ENCODE results near the gene LCE3D.
"Not testable (repeated sequence)": the region's sequence is repeated elsewhere in the genome, so short reads cannot be mapped to it uniquely, and the experiment has no call there.

- not testable (repeated sequence) for TF ChIP-seq EZH2 (IDR thresholded peaks at IDR 0.05; ENCODE audit: insufficient read depth, poor library complexity, severe bottlenecking); EZH2phosphoT487 (IDR thresholded peaks at IDR 0.05; ENCODE audit: insufficient read depth, low read depth)
These were observed 32.0 kb downstream of the LCE3D start for GRCh38 chr1:152548358-152548757.

All from GM23248 (cell line).